B cell (primary cell): Measurements from ENCODE around the gene HOXD10. TPM values are rescaled to one million over a fixed set of nuclear protein-coding genes. Genes with fewer than 3 reads are reported as not detected.
A peak's percentile ranks its signal among the peaks of the same experiment; 100 is the strongest.

ENCODE experiments used
- ATAC-seq: fragments of 200-7000 bp; cut with Tn5 transposase; one replicate; pipeline ENCODE4 v1.10.0; 2021; ENCODE audit warnings: low read depth, mild to moderate bottlenecking, moderate number of reproducible peaks, moderate library complexity
- CTCF ChIA-PET: fragments of 350-600 bp; sonication (Branson Sonifier 250); formaldehyde crosslinking; loops from one replicate; lab custom pipeline; 2021; ENCODE audit warnings: antibody characterized with exemption, inconsistent platforms; lab: Charles Lee
- POLR2A ChIA-PET: fragments of 350-600 bp; sonication (Branson Sonifier 250); formaldehyde crosslinking; loops from one replicate; lab custom pipeline; 2021; ENCODE audit warnings: antibody characterized with exemption; lab: Charles Lee
- DNase-seq: peaks from one replicate; pipeline ENCODE4 v3.0.0; 2013
- H2AFZ ChIP-seq: 2 replicates; pipeline ENCODE4 v1.6.1; 2012; ENCODE audit warnings: mild to moderate bottlenecking, low read depth, low read length; ENCODE audit not compliant: insufficient read depth, poor library complexity, severe bottlenecking
- H3K27ac ChIP-seq, 2 donors: 1 replicate in 1 of 2; 2 replicates in 1 of 2; pipeline ENCODE4 v1.5.1; 2012 to 2013; ENCODE audit warnings: low read length in 2 of 2, mild to moderate bottlenecking in 2 of 2, moderate library complexity in 1 of 2
- H3K27me3 ChIP-seq, 4 experiments: fragments of 200-600 bp in 1 of 4; sonication (generic) in 1 of 4; replicated peaks in 1 of 4; 1 replicate in 2 of 4; 2 replicates in 2 of 4; pipeline versions ENCODE4 v1.6.1 to v1.7.0; 2013 to 2016; ENCODE audit warnings: low read length in 3 of 4, mild to moderate bottlenecking in 2 of 4, mixed read lengths in 1 of 4, moderate library complexity in 1 of 4; ENCODE audit not compliant: insufficient read depth in 4 of 4, control insufficient read depth in 3 of 4; ENCODE audit errors: control extremely low read depth in 1 of 4
- H3K36me3 ChIP-seq, 2 experiments: replicated peaks in 1 of 2; 1 replicate in 1 of 2; 2 replicates in 1 of 2; pipeline versions ENCODE4 v1.6.1 to v1.7.1; 2013; ENCODE audit warnings: low read length in 1 of 2; ENCODE audit not compliant: insufficient read depth in 2 of 2, control insufficient read depth in 1 of 2; ENCODE audit errors: control extremely low read depth in 1 of 2, extremely low read depth in 1 of 2
- H3K4me1 ChIP-seq, 2 donors: fragments of 200-600 bp in 1 of 2; sonication (generic) in 1 of 2; 1 replicate in 1 of 2; 2 replicates in 1 of 2; pipeline versions ENCODE4 v1.5.1 to v1.6.1; 2013 to 2017; ENCODE audit warnings: low read length in 2 of 2; ENCODE audit not compliant: control insufficient read depth in 2 of 2, insufficient read depth in 2 of 2
- H3K4me2 ChIP-seq: replicated peaks from 2 replicates; pipeline ENCODE3; 2012; ENCODE audit warnings: mild to moderate bottlenecking, low read depth, low read length; ENCODE audit not compliant: poor library complexity, severe bottlenecking
- H3K4me3 ChIP-seq, 5 experiments: fragments of 200-600 bp in 1 of 5; sonication (generic) in 1 of 5; 1 replicate in 3 of 5; 2 replicates in 2 of 5; pipeline versions ENCODE4 v1.5.1 to v1.7.0; 2011 to 2016; ENCODE audit warnings: low read length in 4 of 5, mild to moderate bottlenecking in 4 of 5, low read depth in 2 of 5, control low read depth in 1 of 5, moderate library complexity in 1 of 5; ENCODE audit not compliant: insufficient read depth in 1 of 5; ENCODE audit errors: control extremely low read depth in 1 of 5, extremely low read depth in 1 of 5
- H3K79me2 ChIP-seq: fragments of 200-600 bp; sonication (generic); one replicate; pipeline ENCODE4 v1.6.0; 2016; ENCODE audit warnings: low read length; ENCODE audit not compliant: control insufficient read depth, insufficient read depth
- H3K9ac ChIP-seq: fragments of 200-600 bp; sonication (generic); 2 replicates; pipeline ENCODE4 v1.6.1; 2017; ENCODE audit warnings: mild to moderate bottlenecking, low read length, moderate library complexity
- H3K9me3 ChIP-seq, 3 donors: one replicate each; pipeline versions ENCODE4 v1.6.1 to v1.7.1; 2013; ENCODE audit warnings: low read length in 2 of 3; ENCODE audit not compliant: control insufficient read depth in 2 of 3, insufficient read depth in 1 of 3; ENCODE audit errors: control extremely low read depth in 1 of 3
- H4K20me1 ChIP-seq: 2 replicates; pipeline ENCODE4 v1.6.0; 2012; ENCODE audit warnings: mild to moderate bottlenecking, low read length; ENCODE audit not compliant: insufficient read depth, control insufficient read depth, poor library complexity, severe bottlenecking
- H3K27ac Mint-ChIP-seq: one replicate; pipeline ENCODE4 v1.8.0; 2021; ENCODE audit warnings: mixed read lengths
- H3K27me3 Mint-ChIP-seq: one replicate; pipeline ENCODE4 v1.8.0; 2021; ENCODE audit warnings: mixed read lengths
- H3K4me1 Mint-ChIP-seq: one replicate; pipeline ENCODE4 v1.8.0; 2021; ENCODE audit warnings: mixed read lengths
- H3K4me3 Mint-ChIP-seq: one replicate; pipeline ENCODE4 v1.8.0; 2021; ENCODE audit warnings: mixed read lengths
- H3K9me3 Mint-ChIP-seq: one replicate; pipeline ENCODE4 v1.8.0; 2022; ENCODE audit warnings: mixed read lengths; ENCODE audit not compliant: insufficient read depth
- EZH2 ChIP-seq: IDR thresholded peaks from 2 replicates; pipeline ENCODE4 v1.6.1; 2012; ENCODE audit warnings: borderline replicate concordance, low read depth, mild to moderate bottlenecking, moderate library complexity, low read length; ENCODE audit not compliant: insufficient read depth, poor library complexity, severe bottlenecking
- whole genome bisulfite sequencing: methylation state at CpG from one replicate; pipeline ENCODE4 v1.1.5; 2013; ENCODE audit warnings: missing lambda C conversion rate; ENCODE audit not compliant: insufficient coverage; 5-methylcytosine and 5-hydroxymethylcytosine counted together
- intact Hi-C: fragments of 100-400 bp; cut with micrococcal nuclease; formaldehyde crosslinking; loops from one replicate; pipeline ENCODE4 v1.10.0; 2022
- polyA plus RNA-seq: library from polyadenylated mRNA; depleted of rRNA; stranded (reverse); fragments of >200 nt; gene quantifications from 2 replicates; pipeline ENCODE4 v1.2.3, GENCODE V29; 2012
- total RNA-seq, 2 donors: library from RNA; stranded (reverse); fragments of 120-200 nt in 1 of 2; gene quantifications; 1 replicate in 1 of 2; 2 replicates in 1 of 2; pipeline versions ENCODE4 v1.2.3 to v1.2.4, GENCODE V29; 2013 to 2022
- TF ChIP-seq, protein P1 (sequence below): fragments of 200-600 bp; IDR thresholded peaks from one replicate; pipeline ENCODE4 v1.8.0; 2022; ENCODE audit warnings: antibody characterized with exemption, mild to moderate bottlenecking

Gene HOXD10
- total and polyA plus RNA-seq, 2 donors (not counting 1 experiment from before 2014, with no cell fraction given): not detected

DNA sequence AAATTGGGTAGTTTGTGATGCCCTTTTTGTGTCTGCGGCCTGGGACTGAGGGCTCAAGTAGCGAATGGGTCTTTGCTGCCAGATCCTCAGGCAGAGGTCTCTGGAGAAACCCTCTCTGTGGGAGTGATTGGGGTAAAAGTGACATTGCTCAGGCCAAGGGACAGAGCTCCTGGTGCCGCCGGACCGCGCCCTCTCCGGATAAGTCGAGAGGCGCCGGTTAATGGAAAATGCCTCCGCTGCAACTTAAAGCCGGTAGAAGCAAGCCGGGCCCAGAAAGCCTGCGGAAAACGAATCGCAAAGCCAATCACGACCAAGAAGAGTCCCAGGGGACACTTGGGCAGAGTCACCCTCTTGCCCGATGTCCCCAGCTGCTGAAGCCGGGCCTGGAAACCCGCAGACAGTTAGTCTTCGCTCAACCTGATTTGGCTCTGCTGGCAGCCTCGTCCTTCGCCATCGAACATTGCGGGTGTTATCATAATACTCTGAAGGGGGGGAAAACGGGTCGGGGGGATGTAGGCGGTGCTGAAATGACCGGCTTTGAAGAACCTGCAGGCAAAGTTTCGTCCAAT lies 17.3 kb upstream of the HOXD10 start:
- Mint-ChIP-seq H3K27ac (no peak overlapping the region), H3K9me3 (no peaks in the 10 kb centered on the region), H3K4me1 (peaks cover 15% of the 10 kb centered on the region), H3K4me3 (no peak overlapping the region), H3K27me3 (peaks cover 84% of the 10 kb centered on the region)
- Histone ChIP-seq H3K9ac (no peak overlapping the region), H3K4me2 (no peak overlapping the region), H3K36me3 (no peaks in the 10 kb centered on the region), H3K4me1 (peaks cover 18 to 35% of the 10 kb centered on the region in 2 donors), H3K9me3 (peaks cover 0 to 42% (median 0%) of the 10 kb centered on the region in 3 donors), H4K20me1 (no peaks in the 10 kb centered on the region), H3K27me3 (peaks cover 0 to 96% (median 74%) of the 10 kb centered on the region in 4 experiments), H3K4me3 (no peak overlapping the region), H3K79me2 (no peaks in the 10 kb centered on the region), H3K27ac (no peak overlapping the region), H2AFZ (no peak overlapping the region)
- POLR2A ChIA-PET: no interaction called here
- DNase-seq: peak; percentile 31
- CTCF ChIA-PET: interaction anchor here (0.6 to 4.7 kb wide), 3 partner anchors 34 to 1049 kb away, joined by 3 to 72 read pairs (median 5); no protein-coding TSS in a partner anchor
- ATAC-seq: no peak
- intact Hi-C loops: loop anchor here (10.0 kb wide), 1 partner anchor 1764 kb away; the partner anchor contains the start of gene SP9
- no peak for TF ChIP-seq EZH2
- TF ChIP-seq, protein P1, sequence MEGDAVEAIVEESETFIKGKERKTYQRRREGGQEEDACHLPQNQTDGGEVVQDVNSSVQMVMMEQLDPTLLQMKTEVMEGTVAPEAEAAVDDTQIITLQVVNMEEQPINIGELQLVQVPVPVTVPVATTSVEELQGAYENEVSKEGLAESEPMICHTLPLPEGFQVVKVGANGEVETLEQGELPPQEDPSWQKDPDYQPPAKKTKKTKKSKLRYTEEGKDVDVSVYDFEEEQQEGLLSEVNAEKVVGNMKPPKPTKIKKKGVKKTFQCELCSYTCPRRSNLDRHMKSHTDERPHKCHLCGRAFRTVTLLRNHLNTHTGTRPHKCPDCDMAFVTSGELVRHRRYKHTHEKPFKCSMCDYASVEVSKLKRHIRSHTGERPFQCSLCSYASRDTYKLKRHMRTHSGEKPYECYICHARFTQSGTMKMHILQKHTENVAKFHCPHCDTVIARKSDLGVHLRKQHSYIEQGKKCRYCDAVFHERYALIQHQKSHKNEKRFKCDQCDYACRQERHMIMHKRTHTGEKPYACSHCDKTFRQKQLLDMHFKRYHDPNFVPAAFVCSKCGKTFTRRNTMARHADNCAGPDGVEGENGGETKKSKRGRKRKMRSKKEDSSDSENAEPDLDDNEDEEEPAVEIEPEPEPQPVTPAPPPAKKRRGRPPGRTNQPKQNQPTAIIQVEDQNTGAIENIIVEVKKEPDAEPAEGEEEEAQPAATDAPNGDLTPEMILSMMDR: no peak
- WGBS: 16% methylated on average over 30 of the region's 30 CpGs
